ENCODE data around the gene MRPL10. TPM values are rescaled to one million over a fixed set of nuclear protein-coding genes. Genes with fewer than 3 reads are reported as not detected.

The MRPL10 gene
- total RNA-seq, 1 experiment from 2014 or later: 67.2 TPM

GRCh38 chr17:47810901-47811635 lies 20.3 kb downstream of the MRPL10 start:
- Histone ChIP-seq H3K56ac (ENCODE audit: insufficient read length, low read depth, low read length) (no peak overlapping the region), H4K91ac (ENCODE audit: insufficient read length, low read depth, low read length) (no peak overlapping the region), H4K20me1 (ENCODE audit: control insufficient read depth, insufficient read depth, insufficient read length) (no peaks in the 10 kb centered on the region), H3K27ac (ENCODE audit: insufficient read length, low read depth, low read length) (no peak overlapping the region), H3K79me1 (ENCODE audit: insufficient read depth, low read depth, low read length, poor library complexity, severe bottlenecking) (no peaks in the 10 kb centered on the region), H4K8ac (replicated peaks; ENCODE audit: insufficient read length, low read depth, low read length) (no peak overlapping the region), H3K79me2 (ENCODE audit: insufficient read depth, low read length) (no peaks in the 10 kb centered on the region), H3K27me3 (ENCODE audit: insufficient read depth, low read length) (no peaks in the 10 kb centered on the region), H3K4me1 (ENCODE audit: insufficient read depth, low read length) (no peaks in the 10 kb centered on the region), H2BK15ac (ENCODE audit: low read depth, low read length) (no peak overlapping the region), H2AFZ (ENCODE audit: low read length) (no peak overlapping the region), H3K9ac (ENCODE audit: extremely low read depth, insufficient read length, low read length) (no peak overlapping the region), H2AK5ac (ENCODE audit: insufficient read length, low read length) (no peak overlapping the region), H3K18ac (ENCODE audit: insufficient read length, low read depth, low read length) (no peak overlapping the region), H2BK20ac (ENCODE audit: low read depth, low read length, poor library complexity, severe bottlenecking) (no peak overlapping the region), H2BK5ac (ENCODE audit: insufficient read length, low read length) (no peak overlapping the region), H2BK120ac (ENCODE audit: low read depth, low read length, poor library complexity, severe bottlenecking) (no peak overlapping the region), H3K23me2 (ENCODE audit: insufficient read length, low read depth, low read length, poor library complexity, severe bottlenecking) (no peaks in the 10 kb centered on the region), H3T11ph (ENCODE audit: low read length) (no peak overlapping the region), H3K9me3 (ENCODE audit: control insufficient read depth, low read depth, low read length) (no peaks in the 10 kb centered on the region), H4K5ac (ENCODE audit: insufficient read length, low read depth, low read length) (no peak overlapping the region), H3K23ac (ENCODE audit: insufficient read length, low read depth, low read length) (no peak overlapping the region), H2BK12ac (ENCODE audit: insufficient read length, low read depth, low read length) (no peak overlapping the region), H3K4ac (ENCODE audit: low read depth, low read length) (no peak overlapping the region), H3K14ac (ENCODE audit: insufficient read depth, low read length) (no peak overlapping the region; the same call in 1 of the 2 replicates), H3K4me2 (ENCODE audit: insufficient read depth, insufficient read length, low read length) (no peak overlapping the region)
- H3K27me3 Mint-ChIP-seq (ENCODE audit: low read depth): no peaks in the 10 kb centered on the region
- TF ChIP-seq, protein P1, sequence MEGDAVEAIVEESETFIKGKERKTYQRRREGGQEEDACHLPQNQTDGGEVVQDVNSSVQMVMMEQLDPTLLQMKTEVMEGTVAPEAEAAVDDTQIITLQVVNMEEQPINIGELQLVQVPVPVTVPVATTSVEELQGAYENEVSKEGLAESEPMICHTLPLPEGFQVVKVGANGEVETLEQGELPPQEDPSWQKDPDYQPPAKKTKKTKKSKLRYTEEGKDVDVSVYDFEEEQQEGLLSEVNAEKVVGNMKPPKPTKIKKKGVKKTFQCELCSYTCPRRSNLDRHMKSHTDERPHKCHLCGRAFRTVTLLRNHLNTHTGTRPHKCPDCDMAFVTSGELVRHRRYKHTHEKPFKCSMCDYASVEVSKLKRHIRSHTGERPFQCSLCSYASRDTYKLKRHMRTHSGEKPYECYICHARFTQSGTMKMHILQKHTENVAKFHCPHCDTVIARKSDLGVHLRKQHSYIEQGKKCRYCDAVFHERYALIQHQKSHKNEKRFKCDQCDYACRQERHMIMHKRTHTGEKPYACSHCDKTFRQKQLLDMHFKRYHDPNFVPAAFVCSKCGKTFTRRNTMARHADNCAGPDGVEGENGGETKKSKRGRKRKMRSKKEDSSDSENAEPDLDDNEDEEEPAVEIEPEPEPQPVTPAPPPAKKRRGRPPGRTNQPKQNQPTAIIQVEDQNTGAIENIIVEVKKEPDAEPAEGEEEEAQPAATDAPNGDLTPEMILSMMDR (conservative IDR thresholded peaks at IDR 0.05): no peak
- H3K9me3 Mint-ChIP-seq: no peaks in the 10 kb centered on the region; a peak in 1 of 5 replicates
- peaks cover 0 to 23% (median 4%) of the 10 kb centered on the region in 3 experiments; a peak in 6 of 7 replicates for H3K36me3 Mint-ChIP-seq (ENCODE audit: insufficient read depth in 1 of 3, low read depth in 3 of 3)
- WGBS (ENCODE audit: extremely low coverage, insufficient read length, low lambda C conversion rate): no CpG with 5 or more reads among the region's 9 CpGs
- no peak overlapping the region for H3K4me3 Mint-ChIP-seq
- peak overlapping the region in 1 of 3 experiments; percentile 35; a peak in 1 of 7 replicates for H3K27ac Mint-ChIP-seq
- H3K4me1 Mint-ChIP-seq: peaks cover 6 to 7% of the 10 kb centered on the region in 2 experiments; a peak in 3 of 4 replicates
- DNase-seq: peak; percentile 24

Data from H9 (cell line).